Hepatocyte (in vitro differentiated cells): ENCODE data around the gene TTLL5. TPM values are rescaled to one million over a fixed set of nuclear protein-coding genes. Genes with fewer than 3 reads are reported as not detected.
A peak's percentile ranks its signal among the peaks of the same experiment; 100 is the strongest.

Experiments used
- DNase-seq: peaks from one replicate; pipeline ENCODE4 v3.0.0-alpha.2; 2016; ENCODE audit warnings: low spot score
- H2AFZ ChIP-seq: fragments of 200-600 bp; sonication (generic); 2 replicates; pipeline ENCODE4 v1.6.0; 2016; ENCODE audit warnings: antibody characterized with exemption, mild to moderate bottlenecking
- H3K27ac ChIP-seq: fragments of 200-600 bp; sonication (generic); 2 replicates; pipeline ENCODE4 v1.5.1; 2016; ENCODE audit warnings: mild to moderate bottlenecking
- H3K27me3 ChIP-seq: fragments of 200-600 bp; sonication (generic); 2 replicates; pipeline ENCODE4 v1.6.1; 2016
- H3K36me3 ChIP-seq: fragments of 200-600 bp; sonication (generic); replicated peaks from 2 replicates; pipeline ENCODE4 v1.5.1; 2016; ENCODE audit warnings: low read depth; ENCODE audit not compliant: insufficient read depth
- H3K4me1 ChIP-seq: fragments of 200-600 bp; sonication (generic); 2 replicates; pipeline ENCODE4 v1.5.1; 2016; ENCODE audit warnings: mild to moderate bottlenecking, moderate library complexity; ENCODE audit not compliant: insufficient read depth
- H3K4me2 ChIP-seq: fragments of 200-600 bp; sonication (generic); 2 replicates; pipeline ENCODE4 v1.6.0; 2016
- H3K4me3 ChIP-seq: fragments of 200-600 bp; sonication (generic); 2 replicates; pipeline ENCODE4 v1.5.1; 2016; ENCODE audit warnings: mild to moderate bottlenecking
- H3K79me2 ChIP-seq: fragments of 200-600 bp; sonication (generic); 2 replicates; pipeline ENCODE4 v1.6.0; 2017; ENCODE audit warnings: mild to moderate bottlenecking
- H3K9me2 ChIP-seq: fragments of 200-600 bp; sonication (generic); replicated peaks from 2 replicates; pipeline ENCODE4 v1.6.0; 2017; ENCODE audit warnings: mild to moderate bottlenecking; ENCODE audit not compliant: insufficient read depth
- H3K9me3 ChIP-seq: fragments of 200-600 bp; sonication (generic); 2 replicates; pipeline ENCODE4 v1.5.1; 2016; ENCODE audit warnings: low read depth, mild to moderate bottlenecking
- H4K20me1 ChIP-seq: fragments of 200-600 bp; sonication (generic); 2 replicates; pipeline ENCODE4 v1.6.0; 2016; ENCODE audit warnings: mild to moderate bottlenecking; ENCODE audit not compliant: insufficient read depth, poor library complexity, severe bottlenecking
- CTCF ChIP-seq: fragments of 200-600 bp; sonication (generic); IDR thresholded peaks from 2 replicates; pipeline ENCODE4 v1.5.1; 2016; ENCODE audit warnings: antibody characterized with exemption, mild to moderate bottlenecking; ENCODE audit not compliant: poor library complexity
- EZH2 ChIP-seq: fragments of 200-600 bp; sonication (generic); IDR thresholded peaks from 2 replicates; pipeline ENCODE4 v1.6.1; 2016; ENCODE audit warnings: antibody characterized with exemption, mild to moderate bottlenecking, borderline replicate concordance
- EZH2phosphoT487 ChIP-seq: fragments of 200-600 bp; sonication (generic); IDR thresholded peaks from one replicate; pipeline ENCODE4 v1.6.1; 2018; ENCODE audit warnings: antibody characterized with exemption, mild to moderate bottlenecking, low read depth, moderate library complexity; ENCODE audit not compliant: unreplicated experiment, severe bottlenecking
- WGBS: methylation state at CpG from one replicate; pipeline ENCODE4 v1.1.6; 2016; ENCODE audit warnings: low lambda C conversion rate; ENCODE audit errors: missing lambda C conversion rate; 5-methylcytosine and 5-hydroxymethylcytosine counted together
- polyA plus RNA-seq: library from polyadenylated mRNA; unstranded; fragments of >200 nt; fragmentation: Nextera tagmentation; extraction: Ambion mirVana; gene quantifications from 2 replicates; pipeline ENCODE4 v1.2.1, GENCODE V29; 2016
- total RNA-seq: library from RNA; depleted of rRNA; stranded (reverse); fragments of >200 nt; gene quantifications from 2 replicates; pipeline ENCODE4 v1.2.3, GENCODE V29; 2014

Gene TTLL5
- total and polyA plus RNA-seq, 2 experiments from 2014 or later: 8.9 to 11.1 TPM

- WGBS: 100% methylated on average over 1 of the region's 1 CpG
- TF ChIP-seq CTCF: no peak
- no peak for TF ChIP-seq EZH2
- no peak for TF ChIP-seq EZH2phosphoT487
These were observed 216.2 kb downstream of the TTLL5 start for GRCh38 chr14:75877292-75877691.

DNA sequence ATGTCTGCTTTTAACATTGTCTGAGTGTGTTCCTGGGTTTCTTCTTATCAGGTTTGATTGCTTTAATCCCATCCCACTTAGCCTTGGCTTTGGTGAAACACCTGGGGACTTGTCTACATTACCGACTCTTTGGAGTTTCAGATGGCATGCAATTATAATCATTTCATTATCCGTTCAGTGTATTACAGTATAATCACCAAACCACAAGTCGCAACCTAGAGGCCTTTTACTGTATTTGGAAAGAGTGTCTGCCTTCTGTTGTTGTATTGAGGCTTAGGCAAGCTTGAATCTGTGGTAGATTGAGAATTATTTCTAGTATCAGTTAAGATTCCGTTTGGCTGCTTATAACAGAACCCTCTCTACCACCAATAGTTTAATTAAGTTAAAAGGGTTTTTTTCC lies 216.8 kb downstream of the TTLL5 start:
- TF ChIP-seq CTCF (no peak), EZH2 (no peak), EZH2phosphoT487 (no peak)
- Histone ChIP-seq H3K9me3 (no peaks in the 10 kb centered on the region), H3K4me2 (no peak overlapping the region), H3K36me3 (no peaks in the 10 kb centered on the region), H2AFZ (no peak overlapping the region), H3K4me3 (no peak overlapping the region), H3K79me2 (no peaks in the 10 kb centered on the region), H3K27ac (peak overlapping the region; percentile 33), H3K27me3 (no peaks in the 10 kb centered on the region), H3K9me2 (no peaks in the 10 kb centered on the region), H3K4me1 (peaks cover 23% of the 10 kb centered on the region), H4K20me1 (no peaks in the 10 kb centered on the region)
- DNase-seq: no peak
- WGBS: 75% methylated on average over 4 of the region's 4 CpGs

More at GRCh38 chr14:75877292-75877691, 216.2 kb downstream of the TTLL5 start:
- H2AFZ ChIP-seq: no peak overlapping the region
- peak overlapping the region; percentile 33 for H3K27ac ChIP-seq
- H3K4me2 ChIP-seq: no peak overlapping the region
- H3K4me1 ChIP-seq: peaks cover 23% of the 10 kb centered on the region
- H4K20me1 ChIP-seq: no peaks in the 10 kb centered on the region
- no peaks in the 10 kb centered on the region for H3K79me2 ChIP-seq
- no peaks in the 10 kb centered on the region for H3K36me3 ChIP-seq
- H3K4me3 ChIP-seq: no peak overlapping the region
- H3K9me2 ChIP-seq: no peaks in the 10 kb centered on the region
- no peaks in the 10 kb centered on the region for H3K27me3 ChIP-seq
- no peaks in the 10 kb centered on the region for H3K9me3 ChIP-seq
- DNase-seq: no peak

DNA sequence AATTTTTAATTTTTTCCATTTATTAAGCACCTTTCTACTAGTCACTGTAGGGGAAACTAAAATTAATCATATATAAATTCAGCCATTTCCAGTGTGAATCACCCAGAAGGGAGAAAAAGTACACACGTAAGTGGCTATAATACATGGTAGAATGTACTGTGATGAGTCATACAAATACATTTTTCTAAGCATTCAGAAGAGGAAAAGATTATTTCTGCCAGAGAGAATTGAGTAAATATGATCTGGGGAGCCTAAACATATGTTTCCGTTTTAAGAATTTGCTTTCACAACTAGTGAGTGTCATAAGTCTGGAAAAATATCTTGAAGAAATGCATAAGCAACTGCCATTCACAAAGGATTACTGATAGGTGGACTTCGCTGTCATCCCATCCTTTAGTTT lies 218.0 kb downstream of the TTLL5 start:
- Histone ChIP-seq H4K20me1 (no peaks in the 10 kb centered on the region), H3K4me2 (no peak overlapping the region), H3K79me2 (no peaks in the 10 kb centered on the region), H3K27me3 (no peaks in the 10 kb centered on the region), H3K36me3 (no peaks in the 10 kb centered on the region), H3K27ac (peak overlapping the region; percentile 60), H3K4me3 (no peak overlapping the region), H3K9me2 (no peaks in the 10 kb centered on the region), H3K4me1 (peaks cover 26% of the 10 kb centered on the region), H2AFZ (no peak overlapping the region), H3K9me3 (no peaks in the 10 kb centered on the region)
- 75% methylated on average over 3 of the region's 3 CpGs for WGBS
- no peak for DNase-seq
- TF ChIP-seq EZH2 (no peak), CTCF (no peak), EZH2phosphoT487 (no peak)

- no peaks in the 10 kb centered on the region for H3K79me2 ChIP-seq
- no peaks in the 10 kb centered on the region for H3K36me3 ChIP-seq
- H3K27ac ChIP-seq: no peak overlapping the region
- H3K4me2 ChIP-seq: no peak overlapping the region
- TF ChIP-seq CTCF: no peak
- TF ChIP-seq EZH2phosphoT487: no peak
- no peak for TF ChIP-seq EZH2
- no peak overlapping the region for H2AFZ ChIP-seq
- H3K4me1 ChIP-seq: peaks cover 28% of the 10 kb centered on the region
- H3K9me2 ChIP-seq: no peaks in the 10 kb centered on the region
- no peaks in the 10 kb centered on the region for H3K27me3 ChIP-seq
- no peaks in the 10 kb centered on the region for H3K9me3 ChIP-seq
- H3K4me3 ChIP-seq: no peak overlapping the region
- 100% methylated on average over 1 of the region's 1 CpG for WGBS
- DNase-seq: no peak
- no peaks in the 10 kb centered on the region for H4K20me1 ChIP-seq
These were observed 219.5 kb downstream of the TTLL5 start for GRCh38 chr14:75880512-75880911.
